ENCODE data around the gene GPR176. TPM values are rescaled to one million over a fixed set of nuclear protein-coding genes. Genes with fewer than 3 reads are reported as not detected.

GPR176 gene
- total and polyA plus RNA-seq, 2 experiments from 2014 or later, result 2.7 to 7.0 TPM

DNA sequence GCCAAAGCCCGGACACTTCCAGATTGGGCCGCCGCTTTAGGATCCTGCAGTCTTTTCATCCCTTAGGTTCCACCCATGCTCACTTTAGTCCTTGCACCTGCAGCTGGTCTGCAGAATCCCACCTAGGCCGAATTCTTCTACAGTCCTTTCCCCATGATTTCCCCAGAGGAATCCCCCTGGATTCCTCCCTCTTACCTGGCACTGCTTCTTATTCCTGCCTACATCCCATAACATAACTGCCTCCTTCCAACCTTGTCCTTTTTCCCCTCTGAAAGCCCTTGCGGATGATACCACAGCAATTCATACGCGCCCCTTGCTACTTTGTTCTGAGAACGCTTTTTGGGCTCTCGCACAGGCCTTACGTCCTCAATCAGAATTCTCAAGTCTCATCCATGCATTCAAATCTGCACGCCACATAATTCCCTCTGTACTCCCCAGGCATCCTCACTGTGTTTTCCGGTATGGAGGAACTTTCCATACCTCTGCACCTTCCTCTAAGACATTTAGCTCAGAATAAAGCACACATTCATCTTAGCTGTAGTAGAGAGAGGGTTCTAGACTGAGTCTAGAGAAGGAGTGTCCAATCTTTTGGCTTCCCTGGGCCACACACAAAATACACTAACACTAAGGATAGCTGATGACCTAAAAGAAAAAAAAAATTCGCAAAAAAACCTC, 14.5 kb upstream of the GPR176 start:
- peaks cover 7% of the 10 kb centered on the region for H3K4me1 ChIP-seq (ENCODE audit: insufficient read depth)
- WGBS (ENCODE audit: low lambda C conversion rate, missing lambda C conversion rate), result 26% methylated on average over 13 of the region's 13 CpGs
- no peaks in the 10 kb centered on the region for H3K9me2 ChIP-seq (replicated peaks; ENCODE audit: insufficient read depth)
- TF ChIP-seq, protein P1, sequence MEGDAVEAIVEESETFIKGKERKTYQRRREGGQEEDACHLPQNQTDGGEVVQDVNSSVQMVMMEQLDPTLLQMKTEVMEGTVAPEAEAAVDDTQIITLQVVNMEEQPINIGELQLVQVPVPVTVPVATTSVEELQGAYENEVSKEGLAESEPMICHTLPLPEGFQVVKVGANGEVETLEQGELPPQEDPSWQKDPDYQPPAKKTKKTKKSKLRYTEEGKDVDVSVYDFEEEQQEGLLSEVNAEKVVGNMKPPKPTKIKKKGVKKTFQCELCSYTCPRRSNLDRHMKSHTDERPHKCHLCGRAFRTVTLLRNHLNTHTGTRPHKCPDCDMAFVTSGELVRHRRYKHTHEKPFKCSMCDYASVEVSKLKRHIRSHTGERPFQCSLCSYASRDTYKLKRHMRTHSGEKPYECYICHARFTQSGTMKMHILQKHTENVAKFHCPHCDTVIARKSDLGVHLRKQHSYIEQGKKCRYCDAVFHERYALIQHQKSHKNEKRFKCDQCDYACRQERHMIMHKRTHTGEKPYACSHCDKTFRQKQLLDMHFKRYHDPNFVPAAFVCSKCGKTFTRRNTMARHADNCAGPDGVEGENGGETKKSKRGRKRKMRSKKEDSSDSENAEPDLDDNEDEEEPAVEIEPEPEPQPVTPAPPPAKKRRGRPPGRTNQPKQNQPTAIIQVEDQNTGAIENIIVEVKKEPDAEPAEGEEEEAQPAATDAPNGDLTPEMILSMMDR (IDR thresholded peaks at IDR 0.05; ENCODE audit: poor library complexity), result no peak
- TF ChIP-seq EZH2phosphoT487 (IDR thresholded peaks at IDR 0.05; ENCODE audit: low read depth, severe bottlenecking, unreplicated experiment), result no peak
- no peak for TF ChIP-seq EZH2 (IDR thresholded peaks at IDR 0.05; ENCODE audit: borderline replicate concordance)
- H3K9me3 ChIP-seq (ENCODE audit: low read depth), result no peaks in the 10 kb centered on the region
- H3K36me3 ChIP-seq (replicated peaks; ENCODE audit: insufficient read depth, low read depth), result no peaks in the 10 kb centered on the region
- H4K20me1 ChIP-seq (ENCODE audit: insufficient read depth, poor library complexity, severe bottlenecking), result no peaks in the 10 kb centered on the region
- no peaks in the 10 kb centered on the region for H3K27me3 ChIP-seq
- H3K4me3 ChIP-seq, result peak overlapping the region; percentile 73
- peaks cover 39% of the 10 kb centered on the region for H3K79me2 ChIP-seq
- peak overlapping the region; percentile 70 for H2AFZ ChIP-seq
- peak overlapping the region; percentile 89 for H3K4me2 ChIP-seq
- DNase-seq (ENCODE audit: low spot score), result no peak
- H3K27ac ChIP-seq, result peak overlapping the region; percentile 93

DNA sequence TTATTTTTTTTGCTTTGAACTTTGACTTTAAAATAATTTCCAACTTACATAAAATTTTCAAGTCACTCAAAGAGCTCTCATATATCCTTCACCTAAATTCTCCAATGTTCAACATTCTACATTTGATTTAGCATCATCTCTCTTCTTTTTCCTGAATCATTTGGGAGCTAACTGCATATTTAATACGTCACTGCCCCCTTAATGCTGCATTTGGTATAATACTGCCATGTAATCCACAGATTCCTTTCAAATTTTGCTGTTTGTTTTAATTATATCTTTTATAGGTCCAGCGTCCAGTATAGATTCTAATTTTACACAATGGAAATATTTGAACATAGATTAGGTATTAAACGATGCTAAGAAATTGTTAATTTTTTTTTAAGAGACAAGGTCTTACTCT, 11.5 kb upstream of the GPR176 start:
- DNase-seq (ENCODE audit: low spot score), result no peak
- peaks cover 18% of the 10 kb centered on the region for H3K79me2 ChIP-seq
- no peak overlapping the region for H3K4me2 ChIP-seq
- H3K9me2 ChIP-seq (replicated peaks; ENCODE audit: insufficient read depth), result no peaks in the 10 kb centered on the region
- H3K4me3 ChIP-seq, result no peak overlapping the region
- H2AFZ ChIP-seq, result no peak overlapping the region
- no peak for TF ChIP-seq EZH2phosphoT487 (IDR thresholded peaks at IDR 0.05; ENCODE audit: low read depth, severe bottlenecking, unreplicated experiment)
- TF ChIP-seq, protein P1 (IDR thresholded peaks at IDR 0.05; ENCODE audit: poor library complexity), result no peak
- TF ChIP-seq EZH2 (IDR thresholded peaks at IDR 0.05; ENCODE audit: borderline replicate concordance), result no peak
- H3K27me3 ChIP-seq, result no peaks in the 10 kb centered on the region
- H3K27ac ChIP-seq, result no peak overlapping the region
- no peaks in the 10 kb centered on the region for H3K36me3 ChIP-seq (replicated peaks; ENCODE audit: insufficient read depth, low read depth)
- WGBS (ENCODE audit: low lambda C conversion rate, missing lambda C conversion rate), result 77% methylated on average over 3 of the region's 3 CpGs
- no peaks in the 10 kb centered on the region for H4K20me1 ChIP-seq (ENCODE audit: insufficient read depth, poor library complexity, severe bottlenecking)
- peaks cover 7% of the 10 kb centered on the region for H3K4me1 ChIP-seq (ENCODE audit: insufficient read depth)
- H3K9me3 ChIP-seq (ENCODE audit: low read depth), result no peaks in the 10 kb centered on the region

DNA sequence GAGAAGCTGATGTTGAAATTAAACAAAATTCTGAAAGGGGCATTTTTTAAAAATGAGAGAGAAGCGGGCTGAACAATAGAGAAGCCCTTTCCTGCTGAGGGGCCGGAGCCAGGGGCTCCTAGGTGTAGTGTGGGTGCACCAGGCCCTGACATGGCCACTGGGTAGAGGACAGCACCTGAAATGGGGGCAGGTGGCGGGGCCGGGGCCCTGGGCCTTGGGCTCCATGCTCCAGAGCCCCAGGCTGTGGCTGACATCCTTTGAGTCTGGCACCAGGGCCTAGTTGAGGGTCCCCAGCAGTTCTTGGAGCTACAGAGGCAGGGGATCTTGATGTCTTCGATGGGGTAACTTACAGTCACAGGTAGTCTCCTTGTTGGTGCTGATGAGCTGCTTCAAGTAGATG, 6.5 kb upstream of the GPR176 start:
- Histone ChIP-seq H3K27ac (no peak overlapping the region), H3K4me1 (ENCODE audit: insufficient read depth) (no peaks in the 10 kb centered on the region), H4K20me1 (ENCODE audit: insufficient read depth, poor library complexity, severe bottlenecking) (no peaks in the 10 kb centered on the region), H3K9me2 (replicated peaks; ENCODE audit: insufficient read depth) (no peaks in the 10 kb centered on the region), H3K4me3 (no peak overlapping the region), H2AFZ (no peak overlapping the region), H3K9me3 (ENCODE audit: low read depth) (no peaks in the 10 kb centered on the region), H3K79me2 (no peaks in the 10 kb centered on the region), H3K27me3 (no peaks in the 10 kb centered on the region), H3K4me2 (no peak overlapping the region), H3K36me3 (replicated peaks; ENCODE audit: insufficient read depth, low read depth) (no peaks in the 10 kb centered on the region)
- TF ChIP-seq EZH2phosphoT487 (IDR thresholded peaks at IDR 0.05; ENCODE audit: low read depth, severe bottlenecking, unreplicated experiment) (no peak), EZH2 (IDR thresholded peaks at IDR 0.05; ENCODE audit: borderline replicate concordance) (no peak)
- TF ChIP-seq, protein P1 (IDR thresholded peaks at IDR 0.05; ENCODE audit: poor library complexity), result no peak
- WGBS (ENCODE audit: low lambda C conversion rate, missing lambda C conversion rate), result 93% methylated on average over 5 of the region's 5 CpGs
- no peak for DNase-seq (ENCODE audit: low spot score)
